Activated naive CD4-positive, alpha-beta T cell treated with anti-CD3 and anti-CD28 coated beads, Interleukin-2, amount 10 ng/mL, durations not matched to agents 5 hours and 36 hours (primary cell): ENCODE data around the gene BEND5. TPM values are rescaled to one million over a fixed set of nuclear protein-coding genes. Genes with fewer than 3 reads are reported as not detected.

Experiments
- total RNA-seq, 2 experiments: library from RNA; stranded (reverse); gene quantifications; one replicate each; pipeline ENCODE4 v1.2.3, GENCODE V29; 2021

The BEND5 gene
- 1 to 10 TPM; 3.5 to 4.0 TPM for total RNA-seq

GRCh38 chr1:48776393-48777218, at the start of gene BEND5:
Gene BEND5 (minus strand): TSS chr1:48776891. CDS start chr1:48776831, 60 bp downstream.

